ENCODE results near the gene RNF220.
"Not testable (repeated sequence)": the region's sequence is repeated elsewhere in the genome, so short reads cannot be mapped to it uniquely, and the experiment has no call there.

Gene RNF220

GRCh38 chr1:44558883-44559282 is 153.8 kb downstream of the RNF220 start:
- no peaks in the 10 kb centered on the region for H3K36me3 ChIP-seq (ENCODE audit: control insufficient read depth, low read length)
- no peaks in the 10 kb centered on the region for H3K79me2 ChIP-seq (ENCODE audit: control insufficient read depth, low read length)
- no peaks in the 10 kb centered on the region for H3K9me3 ChIP-seq (ENCODE audit: control insufficient read depth, insufficient read depth, low read length)
- H4K20me1 ChIP-seq (ENCODE audit: control insufficient read depth, insufficient read depth, low read depth, low read length) = no peaks in the 10 kb centered on the region
- TF ChIP-seq, protein P1, sequence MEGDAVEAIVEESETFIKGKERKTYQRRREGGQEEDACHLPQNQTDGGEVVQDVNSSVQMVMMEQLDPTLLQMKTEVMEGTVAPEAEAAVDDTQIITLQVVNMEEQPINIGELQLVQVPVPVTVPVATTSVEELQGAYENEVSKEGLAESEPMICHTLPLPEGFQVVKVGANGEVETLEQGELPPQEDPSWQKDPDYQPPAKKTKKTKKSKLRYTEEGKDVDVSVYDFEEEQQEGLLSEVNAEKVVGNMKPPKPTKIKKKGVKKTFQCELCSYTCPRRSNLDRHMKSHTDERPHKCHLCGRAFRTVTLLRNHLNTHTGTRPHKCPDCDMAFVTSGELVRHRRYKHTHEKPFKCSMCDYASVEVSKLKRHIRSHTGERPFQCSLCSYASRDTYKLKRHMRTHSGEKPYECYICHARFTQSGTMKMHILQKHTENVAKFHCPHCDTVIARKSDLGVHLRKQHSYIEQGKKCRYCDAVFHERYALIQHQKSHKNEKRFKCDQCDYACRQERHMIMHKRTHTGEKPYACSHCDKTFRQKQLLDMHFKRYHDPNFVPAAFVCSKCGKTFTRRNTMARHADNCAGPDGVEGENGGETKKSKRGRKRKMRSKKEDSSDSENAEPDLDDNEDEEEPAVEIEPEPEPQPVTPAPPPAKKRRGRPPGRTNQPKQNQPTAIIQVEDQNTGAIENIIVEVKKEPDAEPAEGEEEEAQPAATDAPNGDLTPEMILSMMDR (IDR thresholded peaks at IDR 0.05; ENCODE audit: low read depth, low read length, poor library complexity, severe bottlenecking) = no peak
- no peak for TF ChIP-seq EZH2phosphoT487 (IDR thresholded peaks at IDR 0.05; ENCODE audit: borderline replicate concordance, low read length)
- H3K27ac ChIP-seq (ENCODE audit: low read depth, low read length) = no peak overlapping the region
- no peaks in the 10 kb centered on the region for H3F3A ChIP-seq (ENCODE audit: control insufficient read depth, insufficient read depth)
- no peaks in the 10 kb centered on the region for H3K9me2 ChIP-seq (replicated peaks; ENCODE audit: control insufficient read depth, low read length)
- peaks cover 13% of the 10 kb centered on the region for H3K27me3 ChIP-seq (ENCODE audit: control insufficient read depth, low read length)
- no peaks in the 10 kb centered on the region for H3K4me1 ChIP-seq (ENCODE audit: control insufficient read depth, low read length)
- no peak overlapping the region for H3K4me2 ChIP-seq (ENCODE audit: low read length)
- H3K4me3 ChIP-seq (ENCODE audit: low read length) = no peak overlapping the region

GRCh38 chr1:44559330-44559729 is 154.3 kb downstream of the RNF220 start:
- Histone ChIP-seq H4K20me1 (ENCODE audit: control insufficient read depth, insufficient read depth, low read depth, low read length) (no peaks in the 10 kb centered on the region), H3K4me3 (ENCODE audit: low read length) (no peak overlapping the region), H3K9me3 (ENCODE audit: control insufficient read depth, insufficient read depth, low read length) (no peaks in the 10 kb centered on the region), H3K27ac (ENCODE audit: low read depth, low read length) (no peak overlapping the region), H3K4me2 (ENCODE audit: low read length) (no peak overlapping the region), H3K27me3 (ENCODE audit: control insufficient read depth, low read length) (peaks cover 13% of the 10 kb centered on the region), H3K9me2 (replicated peaks; ENCODE audit: control insufficient read depth, low read length) (no peaks in the 10 kb centered on the region), H3K79me2 (ENCODE audit: control insufficient read depth, low read length) (no peaks in the 10 kb centered on the region), H3F3A (ENCODE audit: control insufficient read depth, insufficient read depth) (no peaks in the 10 kb centered on the region), H3K4me1 (ENCODE audit: control insufficient read depth, low read length) (no peaks in the 10 kb centered on the region), H3K36me3 (ENCODE audit: control insufficient read depth, low read length) (no peaks in the 10 kb centered on the region)
- TF ChIP-seq, protein P1 (IDR thresholded peaks at IDR 0.05; ENCODE audit: low read depth, low read length, poor library complexity, severe bottlenecking) = no peak
- TF ChIP-seq EZH2phosphoT487 (IDR thresholded peaks at IDR 0.05; ENCODE audit: borderline replicate concordance, low read length) = no peak

- no peaks in the 10 kb centered on the region for H3K79me2 ChIP-seq (ENCODE audit: control insufficient read depth, low read length)
- no peaks in the 10 kb centered on the region for H4K20me1 ChIP-seq (ENCODE audit: control insufficient read depth, insufficient read depth, low read depth, low read length)
- no peaks in the 10 kb centered on the region for H3K9me3 ChIP-seq (ENCODE audit: control insufficient read depth, insufficient read depth, low read length)
- H3K27ac ChIP-seq (ENCODE audit: low read depth, low read length) = no peak overlapping the region
- H3F3A ChIP-seq (ENCODE audit: control insufficient read depth, insufficient read depth) = no peaks in the 10 kb centered on the region
- no peaks in the 10 kb centered on the region for H3K4me1 ChIP-seq (ENCODE audit: control insufficient read depth, low read length)
- no peaks in the 10 kb centered on the region for H3K36me3 ChIP-seq (ENCODE audit: control insufficient read depth, low read length)
- H3K27me3 ChIP-seq (ENCODE audit: control insufficient read depth, low read length) = peaks cover 13% of the 10 kb centered on the region
- no peaks in the 10 kb centered on the region for H3K9me2 ChIP-seq (replicated peaks; ENCODE audit: control insufficient read depth, low read length)
- H3K4me2 ChIP-seq (ENCODE audit: low read length) = no peak overlapping the region
- H3K4me3 ChIP-seq (ENCODE audit: low read length) = no peak overlapping the region
- TF ChIP-seq, protein P1 (IDR thresholded peaks at IDR 0.05; ENCODE audit: low read depth, low read length, poor library complexity, severe bottlenecking) = no peak
- no peak for TF ChIP-seq EZH2phosphoT487 (IDR thresholded peaks at IDR 0.05; ENCODE audit: borderline replicate concordance, low read length)
Measured at GRCh38 chr1:44559913-44560312, 154.9 kb downstream of the RNF220 start.

- H3K4me2 ChIP-seq (ENCODE audit: low read length); H3K79me2 ChIP-seq (ENCODE audit: control insufficient read depth, low read length); H3K36me3 ChIP-seq (ENCODE audit: control insufficient read depth, low read length); H3K27ac ChIP-seq (ENCODE audit: low read depth, low read length); H4K20me1 ChIP-seq (ENCODE audit: control insufficient read depth, insufficient read depth, low read depth, low read length); H3K4me1 ChIP-seq (ENCODE audit: control insufficient read depth, low read length); H3K4me3 ChIP-seq (ENCODE audit: low read length); H3K9me3 ChIP-seq (ENCODE audit: control insufficient read depth, insufficient read depth, low read length); H3F3A ChIP-seq (ENCODE audit: control insufficient read depth, insufficient read depth); H3K9me2 ChIP-seq (replicated peaks; ENCODE audit: control insufficient read depth, low read length): not testable (repeated sequence)
- H3K27me3 ChIP-seq (ENCODE audit: control insufficient read depth, low read length) = peaks cover 13% of the 10 kb centered on the region
Measured at GRCh38 chr1:44560696-44561095, 155.6 kb downstream of the RNF220 start.
